WERI-Rb-1 (cell line): ENCODE data around the gene GSK3A.

Experiments used
- DNase-seq: peaks from one replicate; pipeline ENCODE4 v3.0.0-alpha.2; 2020
- H3K27ac ChIP-seq: fragments of 250-450 bp; sonication (Bioruptor Pico); 2 replicates; pipeline ENCODE4 v1.5.1; 2020; ENCODE audit warnings: mild to moderate bottlenecking, moderate library complexity
- H3K27me3 ChIP-seq: fragments of 250-450 bp; sonication (Bioruptor Pico); 2 replicates; pipeline ENCODE4 v1.5.1; 2021; ENCODE audit warnings: mild to moderate bottlenecking, low read depth, moderate library complexity; ENCODE audit not compliant: insufficient read depth, severe bottlenecking
- H3K36me3 ChIP-seq: fragments of 250-450 bp; sonication (Bioruptor Pico); 2 replicates; pipeline ENCODE4 v1.5.1; 2020; ENCODE audit warnings: mild to moderate bottlenecking, moderate library complexity
- H3K4me3 ChIP-seq: 2 replicates; pipeline ENCODE4 v1.5.1; 2011; ENCODE audit warnings: low read depth, mild to moderate bottlenecking, control low read depth, low read length
- H3K9me3 ChIP-seq: fragments of 250-450 bp; sonication (Bioruptor Pico); 2 replicates; pipeline ENCODE4 v1.5.1; 2021; ENCODE audit warnings: mild to moderate bottlenecking, moderate library complexity; ENCODE audit not compliant: severe bottlenecking
- TF ChIP-seq, protein P1 (sequence below): IDR thresholded peaks from 2 replicates; pipeline ENCODE4 v1.5.1; 2011; ENCODE audit warnings: low read depth, mild to moderate bottlenecking, control low read depth, inconsistent platforms, low read length

Gene GSK3A

DNA sequence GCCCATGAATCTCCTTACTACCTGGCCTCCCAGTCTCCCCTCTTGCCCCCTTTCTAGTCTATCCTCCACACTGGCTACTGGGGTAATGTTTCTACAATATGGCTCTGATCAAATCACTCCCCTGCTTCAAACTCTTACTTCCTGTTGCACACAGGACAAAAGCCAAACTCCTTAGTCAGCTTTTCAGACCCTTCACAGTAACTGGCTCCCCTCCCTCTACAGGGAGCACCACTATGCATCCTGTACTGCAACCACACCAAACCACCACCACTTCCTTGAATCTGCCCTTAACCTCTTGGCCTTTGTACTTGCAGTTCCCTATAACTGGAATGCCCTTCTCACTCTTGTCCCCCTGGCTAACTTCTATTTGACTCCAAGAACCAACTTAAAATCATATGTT, 57.1 kb downstream of the GSK3A start:
- Histone ChIP-seq H3K4me3 (no peak overlapping the region), H3K9me3 (no peaks in the 10 kb centered on the region), H3K27me3 (no peaks in the 10 kb centered on the region), H3K36me3 (no peaks in the 10 kb centered on the region), H3K27ac (no peak overlapping the region)
- TF ChIP-seq, protein P1, sequence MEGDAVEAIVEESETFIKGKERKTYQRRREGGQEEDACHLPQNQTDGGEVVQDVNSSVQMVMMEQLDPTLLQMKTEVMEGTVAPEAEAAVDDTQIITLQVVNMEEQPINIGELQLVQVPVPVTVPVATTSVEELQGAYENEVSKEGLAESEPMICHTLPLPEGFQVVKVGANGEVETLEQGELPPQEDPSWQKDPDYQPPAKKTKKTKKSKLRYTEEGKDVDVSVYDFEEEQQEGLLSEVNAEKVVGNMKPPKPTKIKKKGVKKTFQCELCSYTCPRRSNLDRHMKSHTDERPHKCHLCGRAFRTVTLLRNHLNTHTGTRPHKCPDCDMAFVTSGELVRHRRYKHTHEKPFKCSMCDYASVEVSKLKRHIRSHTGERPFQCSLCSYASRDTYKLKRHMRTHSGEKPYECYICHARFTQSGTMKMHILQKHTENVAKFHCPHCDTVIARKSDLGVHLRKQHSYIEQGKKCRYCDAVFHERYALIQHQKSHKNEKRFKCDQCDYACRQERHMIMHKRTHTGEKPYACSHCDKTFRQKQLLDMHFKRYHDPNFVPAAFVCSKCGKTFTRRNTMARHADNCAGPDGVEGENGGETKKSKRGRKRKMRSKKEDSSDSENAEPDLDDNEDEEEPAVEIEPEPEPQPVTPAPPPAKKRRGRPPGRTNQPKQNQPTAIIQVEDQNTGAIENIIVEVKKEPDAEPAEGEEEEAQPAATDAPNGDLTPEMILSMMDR = no peak
- no peak for DNase-seq

DNA sequence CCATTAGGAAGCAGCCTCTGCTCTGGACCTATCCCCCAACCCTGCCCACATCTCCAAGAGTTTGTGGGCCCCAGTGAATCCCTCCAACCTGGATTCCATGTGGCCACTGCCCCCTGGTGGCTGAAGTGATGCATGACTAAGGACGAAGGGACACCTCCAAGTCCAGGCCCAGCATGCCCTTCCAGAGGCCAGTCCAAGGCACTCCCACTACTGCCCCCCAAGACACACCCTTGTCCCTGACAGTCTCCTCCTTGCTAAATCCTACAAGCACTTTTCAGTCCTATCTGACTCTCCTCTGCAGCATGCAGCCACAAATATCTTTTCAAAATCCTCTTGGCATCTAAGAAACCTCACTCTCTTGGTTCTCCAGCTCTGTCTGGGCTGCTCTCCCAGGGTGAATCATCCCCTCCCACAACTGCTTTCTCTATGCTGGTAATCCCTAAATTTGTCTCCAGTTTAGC, 58.0 kb downstream of the GSK3A start:
- TF ChIP-seq, protein P1 = peak; percentile 77
- H3K9me3 ChIP-seq = no peaks in the 10 kb centered on the region
- H3K4me3 ChIP-seq = no peak overlapping the region
- H3K27ac ChIP-seq = no peak overlapping the region
- H3K27me3 ChIP-seq = no peaks in the 10 kb centered on the region
- DNase-seq = peak; percentile 90
- no peaks in the 10 kb centered on the region for H3K36me3 ChIP-seq
